HUES6 (cell line): ENCODE data around the gene RTP2.

Source experiments
- H3K27ac ChIP-seq: 2 replicates; pipeline ENCODE4 v1.7.0; 2013; ENCODE audit warnings: low read depth, mild to moderate bottlenecking, low read length, inconsistent platforms
- H3K27me3 ChIP-seq: 2 replicates; pipeline ENCODE4 v1.6.1; 2013; ENCODE audit warnings: low read length; ENCODE audit not compliant: control insufficient read depth, insufficient read depth
- H3K36me3 ChIP-seq: 2 replicates; pipeline ENCODE4 v1.6.1; 2013; ENCODE audit warnings: low read length; ENCODE audit not compliant: control insufficient read depth, insufficient read depth
- H3K4me1 ChIP-seq: 2 replicates; pipeline ENCODE4 v1.6.1; 2013; ENCODE audit warnings: low read length; ENCODE audit not compliant: control insufficient read depth, insufficient read depth
- H3K4me3 ChIP-seq: 2 replicates; pipeline ENCODE4 v1.5.1; 2013; ENCODE audit warnings: low read depth, low read length
- H3K9ac ChIP-seq: one replicate; pipeline ENCODE4 v1.6.1; 2013; ENCODE audit warnings: mild to moderate bottlenecking, low read length
- H3K9me3 ChIP-seq: 2 replicates; pipeline ENCODE4 v1.6.1; 2013; ENCODE audit warnings: low read depth, low read length; ENCODE audit not compliant: control insufficient read depth, insufficient read depth

RTP2 gene

DNA sequence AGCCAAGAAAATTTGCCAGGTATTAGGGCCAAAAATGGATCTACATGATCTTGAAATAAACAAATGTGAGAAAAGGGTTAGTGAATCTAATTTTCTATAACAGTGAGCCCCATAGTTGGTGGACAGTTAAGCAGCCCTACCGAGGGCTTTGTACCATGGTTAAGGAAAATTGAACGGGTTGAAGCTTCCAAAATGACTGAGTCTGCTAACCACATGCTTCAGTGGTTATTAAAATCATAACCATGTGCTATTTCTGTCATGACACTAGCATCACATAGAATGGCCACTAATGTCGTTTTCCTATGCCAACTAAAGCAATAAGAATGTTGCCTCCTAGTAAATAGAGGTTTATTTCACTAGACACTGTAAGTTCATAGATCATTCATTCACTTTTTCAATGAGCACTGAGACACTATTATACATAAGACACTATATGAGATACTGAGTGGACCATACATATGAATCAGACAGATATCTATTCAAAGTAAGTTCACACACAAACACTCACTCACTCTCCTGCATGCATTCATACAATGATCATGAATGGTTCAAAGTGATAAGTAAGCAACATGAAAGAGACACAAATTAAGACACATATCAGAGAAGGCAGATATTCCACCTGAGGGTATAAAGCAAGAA lies 36.5 kb downstream of the RTP2 start:
- Histone ChIP-seq H3K27me3 (peaks cover 20% of the 10 kb centered on the region), H3K4me1 (peaks cover 7% of the 10 kb centered on the region; the same call in 1 of the 2 replicates), H3K27ac (no peak overlapping the region), H3K9me3 (no peaks in the 10 kb centered on the region), H3K9ac (no peak overlapping the region), H3K4me3 (no peak overlapping the region), H3K36me3 (no peaks in the 10 kb centered on the region)

DNA sequence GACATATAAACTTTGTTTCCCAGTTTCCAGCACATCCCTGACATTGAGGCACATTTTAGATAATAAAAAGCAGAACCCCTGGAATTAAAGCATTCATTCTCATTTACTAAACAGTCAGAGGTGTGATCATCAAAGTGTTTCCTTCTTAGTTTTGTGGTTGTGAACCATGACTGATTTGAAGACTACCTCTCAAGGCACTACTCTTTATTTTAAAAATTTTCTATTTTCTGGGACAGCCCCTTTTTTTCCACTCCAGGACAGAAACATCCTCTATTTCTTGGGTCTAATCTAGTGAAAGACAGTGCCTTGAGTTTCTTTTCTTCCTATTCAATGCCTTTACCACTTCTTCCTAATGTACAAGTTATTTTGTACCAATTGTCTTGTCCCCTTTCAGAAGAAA lies 37.3 kb downstream of the RTP2 start:
- H3K27me3 ChIP-seq: peaks cover 11% of the 10 kb centered on the region
- H3K4me3 ChIP-seq: no peak overlapping the region
- no peak overlapping the region for H3K27ac ChIP-seq
- H3K4me1 ChIP-seq: peaks cover 3% of the 10 kb centered on the region; the same call in 1 of the 2 replicates
- H3K9ac ChIP-seq: no peak overlapping the region
- H3K36me3 ChIP-seq: no peaks in the 10 kb centered on the region
- H3K9me3 ChIP-seq: no peaks in the 10 kb centered on the region

DNA sequence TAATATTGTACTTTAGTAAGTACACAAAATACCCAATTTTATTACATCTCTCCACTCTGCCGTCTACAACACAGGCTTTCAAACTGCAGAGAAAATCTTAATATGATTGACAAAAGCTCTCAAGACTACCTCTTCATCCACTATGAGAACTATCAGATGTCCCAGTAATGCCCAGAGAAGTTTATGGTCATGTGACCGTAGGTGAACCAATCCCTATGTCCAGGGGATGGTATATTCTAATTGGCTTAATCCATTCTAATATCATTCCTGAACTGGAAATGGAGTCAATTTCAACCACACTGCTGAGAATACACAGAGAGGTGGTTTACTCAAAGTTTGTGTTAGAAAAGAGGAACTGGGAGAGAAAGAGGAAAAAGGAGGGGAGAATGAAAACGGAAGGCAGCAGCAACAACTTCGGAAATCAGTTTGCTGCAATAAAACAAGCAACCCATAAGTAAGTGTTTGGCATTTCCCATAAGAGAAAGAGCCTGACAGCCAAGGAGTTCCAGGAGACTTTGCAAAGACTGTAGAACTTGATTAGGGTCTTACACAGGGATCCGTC lies 39.4 kb downstream of the RTP2 start:
- Histone ChIP-seq H3K27ac (no peak overlapping the region), H3K9ac (no peak overlapping the region), H3K9me3 (no peaks in the 10 kb centered on the region), H3K27me3 (peaks cover 3% of the 10 kb centered on the region; the same call in 1 of the 2 replicates), H3K36me3 (no peaks in the 10 kb centered on the region), H3K4me3 (no peak overlapping the region), H3K4me1 (no peaks in the 10 kb centered on the region)

DNA sequence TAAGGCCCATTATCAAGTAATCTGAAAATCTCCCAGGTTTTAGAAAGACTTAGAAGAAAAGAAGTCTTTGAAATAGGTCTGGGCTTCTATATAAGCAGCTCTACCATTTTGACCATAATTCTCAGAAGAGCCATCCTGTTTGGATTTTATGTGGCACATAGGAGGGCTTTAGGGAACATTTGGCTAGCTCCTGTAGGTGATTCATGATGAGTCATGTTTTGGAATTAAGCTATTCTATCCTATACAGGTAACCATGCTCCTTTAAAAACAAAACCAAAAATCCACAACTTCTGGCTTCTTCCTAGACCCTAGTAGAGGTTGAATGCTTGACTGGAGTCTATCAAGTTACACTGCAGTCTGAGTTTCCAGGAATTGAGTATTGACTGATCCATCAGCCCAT lies 41.1 kb downstream of the RTP2 start:
- Histone ChIP-seq H3K36me3 (no peaks in the 10 kb centered on the region), H3K27ac (no peak overlapping the region), H3K4me3 (no peak overlapping the region), H3K9me3 (no peaks in the 10 kb centered on the region), H3K27me3 (peaks cover 3% of the 10 kb centered on the region; the same call in 1 of the 2 replicates), H3K9ac (no peak overlapping the region), H3K4me1 (no peaks in the 10 kb centered on the region)

DNA sequence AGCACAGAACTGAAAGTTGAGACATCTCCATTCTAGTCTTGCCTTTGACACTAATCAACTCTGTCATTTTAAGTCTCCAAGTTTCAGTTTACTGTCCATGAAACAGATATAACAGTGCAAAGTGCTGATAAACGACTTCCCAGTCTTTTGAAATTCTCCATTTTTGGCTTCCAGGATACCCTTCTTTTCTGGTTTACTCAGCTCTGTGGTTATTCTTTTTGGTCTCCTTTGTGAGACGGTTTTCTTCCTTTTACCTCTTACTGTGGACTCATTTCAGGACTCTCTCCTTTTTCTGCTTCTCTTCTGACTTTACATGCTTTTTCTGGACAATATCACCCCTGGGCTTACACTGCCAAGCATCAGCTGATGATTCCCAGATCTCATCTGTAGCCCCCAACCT lies 51.1 kb downstream of the RTP2 start:
- H3K27me3 ChIP-seq: no peaks in the 10 kb centered on the region
- H3K9ac ChIP-seq: no peak overlapping the region
- H3K4me3 ChIP-seq: no peak overlapping the region
- H3K27ac ChIP-seq: no peak overlapping the region
- H3K4me1 ChIP-seq: no peaks in the 10 kb centered on the region
- H3K9me3 ChIP-seq: no peaks in the 10 kb centered on the region
- no peaks in the 10 kb centered on the region for H3K36me3 ChIP-seq
